ENCODE measurements around the gene ERGIC2.

Gene ERGIC2

GRCh38 chr12:29288031-29288430 is 92.9 kb downstream of the ERGIC2 start:
- Mint-ChIP-seq H3K4me3 (no peak overlapping the region), H3K9me3 (peaks cover 5% of the 10 kb centered on the region), H3K27ac (no peak overlapping the region), H3K27me3 (no peaks in the 10 kb centered on the region), H3K4me1 (no peaks in the 10 kb centered on the region), H3K36me3 (peaks cover 13% of the 10 kb centered on the region)
- no peak for ATAC-seq

GRCh38 chr12:29287622-29288021 is 93.3 kb downstream of the ERGIC2 start:
- peaks cover 5% of the 10 kb centered on the region for H3K9me3 Mint-ChIP-seq
- peaks cover 13% of the 10 kb centered on the region for H3K36me3 Mint-ChIP-seq
- ATAC-seq: no peak
- no peaks in the 10 kb centered on the region for H3K4me1 Mint-ChIP-seq
- H3K27ac Mint-ChIP-seq: no peak overlapping the region
- H3K27me3 Mint-ChIP-seq: no peaks in the 10 kb centered on the region
- no peak overlapping the region for H3K4me3 Mint-ChIP-seq

Data from stimulated activated memory B cell treated with anti-CD40 and anti-IgM and Interleukin-4, amounts not matched to agents 10 μg/mL and 1 μg/mL and 100 μg/mL, for 72 hours (primary cell).